GM06990 (cell line): ENCODE results near the gene RAPGEF1.

Source experiments
- DNase-seq: peaks from one replicate; pipeline ENCODE4 v3.0.0-alpha.2; 2011; ENCODE audit not compliant: insufficient read length; ENCODE audit errors: extremely low read depth
- H3K27me3 ChIP-seq: replicated peaks from 2 replicates; pipeline ENCODE4 v1.6.0; 2011; ENCODE audit warnings: low read length; ENCODE audit not compliant: control insufficient read depth, insufficient read depth
- H3K36me3 ChIP-seq: 2 replicates; pipeline ENCODE4 v1.5.1; 2011; ENCODE audit warnings: low read length; ENCODE audit not compliant: control insufficient read depth, insufficient read depth
- H3K4me3 ChIP-seq: replicated peaks from 2 replicates; pipeline ENCODE4 v1.5.1; 2011; ENCODE audit warnings: low read depth, mild to moderate bottlenecking, control low read depth, low read length
- CTCF ChIP-seq: IDR thresholded peaks from 2 replicates; pipeline ENCODE4 v1.5.1; 2011; ENCODE audit warnings: low read length, control low read depth, mild to moderate bottlenecking, inconsistent platforms; ENCODE audit not compliant: insufficient read depth, poor library complexity, severe bottlenecking

The RAPGEF1 gene

GRCh38 chr9:131727184-131727759 lies 12.6 kb downstream of the RAPGEF1 start:
- DNase-seq, result no peak
- peak overlapping the region; percentile 12 for H3K4me3 ChIP-seq
- H3K27me3 ChIP-seq, result no peaks in the 10 kb centered on the region
- TF ChIP-seq CTCF, result no peak
- H3K36me3 ChIP-seq, result no peaks in the 10 kb centered on the region

GRCh38 chr9:131724683-131725082 lies 15.2 kb downstream of the RAPGEF1 start:
- Histone ChIP-seq H3K36me3 (no peaks in the 10 kb centered on the region; the same call in none of the 2 replicates), H3K27me3 (no peaks in the 10 kb centered on the region), H3K4me3 (peak overlapping the region; percentile 29; the same call in 1 of the 2 replicates)
- no peak for TF ChIP-seq CTCF
- DNase-seq, result no peak

- DNase-seq, result no peak
- Histone ChIP-seq H3K4me3 (no peak overlapping the region), H3K27me3 (no peaks in the 10 kb centered on the region), H3K36me3 (no peaks in the 10 kb centered on the region; the same call in none of the 2 replicates)
- no peak for TF ChIP-seq CTCF
These were observed 16.2 kb downstream of the RAPGEF1 start for GRCh38 chr9:131723632-131724031.

- no peaks in the 10 kb centered on the region for H3K27me3 ChIP-seq
- no peaks in the 10 kb centered on the region; the same call in none of the 2 replicates for H3K36me3 ChIP-seq
- H3K4me3 ChIP-seq, result no peak overlapping the region
- no peak for DNase-seq
- TF ChIP-seq CTCF, result no peak
These were observed 17.6 kb downstream of the RAPGEF1 start for GRCh38 chr9:131722255-131722654.

- no peak for TF ChIP-seq CTCF
- no peak for DNase-seq
- no peak overlapping the region for H3K4me3 ChIP-seq
- no peaks in the 10 kb centered on the region for H3K27me3 ChIP-seq
- no peaks in the 10 kb centered on the region; the same call in none of the 2 replicates for H3K36me3 ChIP-seq
These were observed 18.8 kb downstream of the RAPGEF1 start for GRCh38 chr9:131721076-131721475.

- DNase-seq, result no peak
- no peak for TF ChIP-seq CTCF
- Histone ChIP-seq H3K27me3 (no peaks in the 10 kb centered on the region), H3K4me3 (no peak overlapping the region), H3K36me3 (peaks cover under 1% of the 10 kb centered on the region)
These were observed 19.5 kb downstream of the RAPGEF1 start for GRCh38 chr9:131720330-131720729.
